Measurements from ENCODE around the gene KLK8. TPM values are rescaled to one million over a fixed set of nuclear protein-coding genes. Genes with fewer than 3 reads are reported as not detected.

KLK8 gene
- total RNA-seq, 2 donors from 2014 or later = not detected

DNA sequence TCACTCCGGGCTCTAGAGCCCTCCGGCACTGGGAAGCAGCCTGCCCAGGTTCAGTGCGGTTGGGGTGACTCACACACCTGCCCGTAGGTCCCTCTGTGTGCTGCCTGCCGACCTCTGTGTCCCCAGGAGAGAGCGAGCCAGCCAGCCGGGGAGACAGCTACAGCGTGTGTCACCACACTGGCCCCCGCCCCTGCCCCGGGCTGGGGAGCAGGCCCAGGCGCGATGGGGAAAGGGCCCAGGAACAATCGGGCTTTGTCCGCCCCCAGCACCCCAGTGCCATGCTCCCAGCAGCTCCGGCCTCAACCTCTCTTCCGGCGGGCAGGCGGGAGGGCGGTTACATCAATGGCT is 32.0 kb downstream of the KLK8 start, which contains the start of gene KLK6:
Gene KLK6 (minus strand): TSS at position 179 of the 348 bp plus-strand sequence. CDS start 1,487 bp downstream, outside the sequence.
- Histone ChIP-seq H3K9ac (ENCODE audit: low read depth in 2 of 2, low read length in 2 of 2) (no peak within 1 kb of the TSS), H3K27me3 (no peaks in the 10 kb centered on the region), H3K9me3 (no peaks in the 10 kb centered on the region), H3K27ac (no peak within 1 kb of the TSS), H3K4me1 (no peaks in the 10 kb centered on the region), H3K4me3 (no peak within 1 kb of the TSS), H3K36me3 (no peaks in the 10 kb centered on the region)
- no peak for DNase-seq
- TF ChIP-seq, protein P1, sequence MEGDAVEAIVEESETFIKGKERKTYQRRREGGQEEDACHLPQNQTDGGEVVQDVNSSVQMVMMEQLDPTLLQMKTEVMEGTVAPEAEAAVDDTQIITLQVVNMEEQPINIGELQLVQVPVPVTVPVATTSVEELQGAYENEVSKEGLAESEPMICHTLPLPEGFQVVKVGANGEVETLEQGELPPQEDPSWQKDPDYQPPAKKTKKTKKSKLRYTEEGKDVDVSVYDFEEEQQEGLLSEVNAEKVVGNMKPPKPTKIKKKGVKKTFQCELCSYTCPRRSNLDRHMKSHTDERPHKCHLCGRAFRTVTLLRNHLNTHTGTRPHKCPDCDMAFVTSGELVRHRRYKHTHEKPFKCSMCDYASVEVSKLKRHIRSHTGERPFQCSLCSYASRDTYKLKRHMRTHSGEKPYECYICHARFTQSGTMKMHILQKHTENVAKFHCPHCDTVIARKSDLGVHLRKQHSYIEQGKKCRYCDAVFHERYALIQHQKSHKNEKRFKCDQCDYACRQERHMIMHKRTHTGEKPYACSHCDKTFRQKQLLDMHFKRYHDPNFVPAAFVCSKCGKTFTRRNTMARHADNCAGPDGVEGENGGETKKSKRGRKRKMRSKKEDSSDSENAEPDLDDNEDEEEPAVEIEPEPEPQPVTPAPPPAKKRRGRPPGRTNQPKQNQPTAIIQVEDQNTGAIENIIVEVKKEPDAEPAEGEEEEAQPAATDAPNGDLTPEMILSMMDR (IDR thresholded peaks at IDR 0.05) = no peak
- intact Hi-C loops (cut with DNase I) = no loop called here

DNA sequence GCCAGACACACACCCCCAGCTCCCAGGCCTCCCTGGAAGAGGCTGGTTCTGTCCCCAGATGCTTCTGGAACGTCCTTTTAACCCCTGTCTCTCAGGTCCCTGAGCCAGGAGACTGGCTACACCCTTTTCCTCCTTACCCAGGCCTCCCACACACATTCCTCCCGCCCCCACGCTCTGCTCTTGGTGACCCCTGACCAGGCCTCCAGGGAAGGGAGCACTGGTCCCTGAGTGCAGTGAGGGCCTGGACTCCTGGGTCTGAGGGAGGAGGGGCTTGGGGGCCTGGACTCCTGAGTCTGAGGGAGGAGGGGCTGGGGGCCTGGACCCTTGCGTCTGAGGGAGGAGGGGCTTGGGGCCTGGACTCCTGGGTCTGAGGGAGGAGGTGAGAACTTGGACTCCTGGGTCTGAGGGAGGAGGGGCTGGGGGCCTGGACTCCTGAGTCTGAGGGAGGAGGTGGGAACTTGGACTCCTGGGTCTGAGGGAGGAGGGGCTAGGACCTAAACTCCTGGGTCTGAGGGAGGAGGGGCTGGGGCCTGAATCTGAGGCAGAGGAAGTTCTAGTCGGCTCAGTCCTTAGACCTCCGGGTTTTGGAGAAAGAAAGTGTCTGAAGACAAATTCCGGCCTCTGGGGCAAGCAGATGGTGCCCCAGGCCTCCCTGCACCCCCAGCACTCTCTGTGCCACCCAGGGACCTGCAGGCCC is 32.5 kb downstream of the KLK8 start:
- no peak overlapping the region for H3K27ac ChIP-seq
- H3K4me1 ChIP-seq = no peaks in the 10 kb centered on the region
- no peak for DNase-seq
- H3K4me3 ChIP-seq = no peak overlapping the region
- intact Hi-C loops (cut with DNase I) = no loop called here
- H3K36me3 ChIP-seq = no peaks in the 10 kb centered on the region
- no peaks in the 10 kb centered on the region for H3K27me3 ChIP-seq
- no peak overlapping the region for H3K9ac ChIP-seq (ENCODE audit: low read depth in 2 of 2, low read length in 2 of 2)
- no peaks in the 10 kb centered on the region for H3K9me3 ChIP-seq
- TF ChIP-seq, protein P1 (IDR thresholded peaks at IDR 0.05) = no peak

DNA sequence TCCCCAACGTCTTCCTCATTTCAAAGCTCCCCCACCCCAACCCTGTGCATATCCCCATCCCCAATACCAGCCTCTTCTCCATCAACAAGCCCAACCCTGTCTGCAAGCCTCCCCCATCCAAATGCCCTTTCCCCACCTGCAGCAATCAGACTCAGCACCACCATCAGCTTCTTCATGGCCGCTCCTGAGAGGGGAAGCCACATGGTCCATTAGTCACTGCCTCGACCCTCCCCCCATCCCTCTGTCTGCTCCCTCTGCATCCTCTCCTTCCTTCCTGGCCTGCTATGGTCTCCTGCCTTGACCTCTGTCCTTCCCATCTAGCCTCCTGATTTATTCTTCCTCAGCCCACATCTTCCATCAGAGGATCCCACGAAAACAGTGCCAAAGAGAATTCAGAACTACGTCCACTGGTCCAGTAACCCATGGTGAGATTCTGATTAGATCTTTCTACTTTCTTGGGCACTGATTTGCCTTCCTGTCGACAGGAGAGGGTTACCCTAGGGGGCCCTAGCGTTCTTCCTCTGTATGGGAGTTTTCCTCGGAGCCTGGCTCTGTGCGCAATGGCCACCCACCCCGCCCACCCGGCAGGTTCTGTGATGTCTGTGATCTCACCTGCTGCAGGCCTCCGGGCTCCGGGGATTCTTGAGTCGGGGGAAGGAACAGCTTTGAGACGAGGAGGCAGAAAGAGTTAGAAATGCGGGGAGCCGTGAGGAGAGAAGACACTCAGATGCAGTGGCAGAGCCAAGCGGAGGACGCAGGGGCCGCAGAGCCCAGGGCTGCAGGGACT is 33.3 kb downstream of the KLK8 start:
- H3K9me3 ChIP-seq = no peaks in the 10 kb centered on the region
- no peak overlapping the region for H3K4me3 ChIP-seq
- H3K27me3 ChIP-seq = no peaks in the 10 kb centered on the region
- H3K36me3 ChIP-seq = no peaks in the 10 kb centered on the region
- DNase-seq = no peak
- no peak overlapping the region for H3K27ac ChIP-seq
- no peak overlapping the region for H3K9ac ChIP-seq (ENCODE audit: low read depth in 2 of 2, low read length in 2 of 2)
- intact Hi-C loops (cut with DNase I) = no loop called here
- H3K4me1 ChIP-seq = no peaks in the 10 kb centered on the region
- TF ChIP-seq, protein P1 (IDR thresholded peaks at IDR 0.05) = no peak

DNA sequence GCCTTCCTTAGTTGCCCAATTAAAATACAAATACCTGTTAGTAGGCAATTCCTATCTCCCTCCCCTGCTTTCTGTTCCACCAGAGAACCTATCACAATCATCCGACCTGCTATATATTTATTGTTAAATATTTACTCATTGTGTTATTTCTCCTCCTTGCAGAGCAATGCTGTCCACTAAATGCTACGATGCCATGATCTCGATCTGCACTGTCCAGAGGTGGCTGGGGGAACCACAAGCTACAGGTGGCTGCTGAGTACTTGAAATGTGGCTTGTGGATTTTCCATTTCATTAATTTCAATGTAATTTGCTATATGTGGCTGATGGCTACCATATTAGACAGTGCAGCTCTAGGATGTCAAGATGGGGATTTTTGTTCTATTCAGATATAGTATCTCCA is 37.1 kb downstream of the KLK8 start:
- TF ChIP-seq, protein P1 (IDR thresholded peaks at IDR 0.05) = no peak
- Histone ChIP-seq H3K36me3 (no peaks in the 10 kb centered on the region), H3K9ac (ENCODE audit: low read depth in 2 of 2, low read length in 2 of 2) (no peak overlapping the region), H3K4me3 (no peak overlapping the region), H3K27ac (no peak overlapping the region), H3K9me3 (no peaks in the 10 kb centered on the region), H3K27me3 (no peaks in the 10 kb centered on the region), H3K4me1 (no peaks in the 10 kb centered on the region)
- intact Hi-C loops (cut with DNase I) = no loop called here
- DNase-seq = no peak

DNA sequence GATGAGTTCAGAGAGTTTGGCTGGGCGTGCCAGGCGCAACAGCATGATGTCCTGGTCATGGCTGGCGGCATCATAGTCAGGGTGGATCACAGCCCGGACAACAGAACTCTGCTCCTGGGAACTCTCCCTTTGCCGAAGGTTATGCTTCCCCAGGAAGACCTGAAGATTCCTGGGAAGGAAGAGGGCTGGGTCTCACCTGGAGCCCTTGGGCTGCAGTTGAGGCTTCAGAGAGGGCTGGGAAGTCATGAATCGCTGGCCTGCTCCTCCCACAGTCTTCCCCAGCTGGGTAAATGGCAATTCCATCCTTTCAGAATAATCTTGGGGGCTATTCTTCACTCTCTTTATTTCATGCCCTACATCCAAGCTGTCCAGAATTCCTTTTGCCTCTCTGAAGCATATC is 38.0 kb downstream of the KLK8 start:
- TF ChIP-seq, protein P1 (IDR thresholded peaks at IDR 0.05) = no peak
- Histone ChIP-seq H3K27me3 (no peaks in the 10 kb centered on the region), H3K9ac (ENCODE audit: low read depth in 2 of 2, low read length in 2 of 2) (no peak overlapping the region), H3K36me3 (no peaks in the 10 kb centered on the region), H3K4me1 (no peaks in the 10 kb centered on the region), H3K27ac (no peak overlapping the region), H3K4me3 (no peak overlapping the region), H3K9me3 (no peaks in the 10 kb centered on the region)
- intact Hi-C loops (cut with DNase I) = no loop called here
- DNase-seq = no peak
